GM18520 (cell line): ENCODE data around the gene HSD17B11.
"Not testable (repeated sequence)": the region's sequence is repeated elsewhere in the genome, so short reads cannot be mapped to it uniquely, and the experiment has no call there.

Experiments
- ATAC-seq: cut with Tn5 transposase; IDR thresholded peaks from one replicate; pipeline ENCODE4 v1.9.1; 2021; ENCODE audit not compliant: unreplicated experiment

Gene HSD17B11

DNA sequence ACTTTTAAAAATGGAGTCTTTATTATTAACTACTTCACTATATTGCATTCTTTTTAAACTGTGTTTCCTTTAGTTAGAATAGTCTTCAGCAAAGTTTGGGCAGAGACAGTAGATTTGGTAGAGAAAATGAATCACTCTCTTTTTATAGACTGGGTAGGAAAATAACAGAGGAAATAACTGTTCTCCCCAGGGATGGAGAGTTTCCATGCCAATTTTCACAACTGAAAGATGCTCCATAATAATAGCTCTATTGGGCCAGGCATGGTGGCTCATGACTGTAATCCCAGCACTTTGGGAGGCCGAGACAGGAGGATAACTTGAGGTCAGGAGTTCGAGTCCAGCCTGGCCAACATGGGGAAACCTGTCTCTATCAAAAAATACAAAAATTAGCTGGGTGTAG is 81.4 kb downstream of the HSD17B11 start:
- no peak for ATAC-seq

DNA sequence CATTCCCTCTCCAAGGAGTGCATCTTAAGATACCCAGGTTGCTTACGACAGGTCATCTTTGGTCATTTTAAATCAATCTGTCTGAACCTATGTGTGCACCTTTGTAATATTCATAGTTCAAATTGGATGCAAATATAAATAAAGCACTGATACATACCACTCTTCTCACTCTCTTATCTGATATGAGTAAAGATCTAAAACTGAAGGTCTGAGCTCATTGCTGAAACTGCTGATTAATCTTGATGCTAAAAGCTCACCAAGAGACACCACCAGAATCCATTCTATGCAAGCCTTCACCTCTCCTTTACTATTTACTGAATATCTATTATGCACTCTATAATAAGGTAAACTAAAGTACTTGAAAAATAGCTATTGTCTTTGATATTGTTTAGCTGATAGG is 84.9 kb downstream of the HSD17B11 start:
- peak; percentile 75 for ATAC-seq

DNA sequence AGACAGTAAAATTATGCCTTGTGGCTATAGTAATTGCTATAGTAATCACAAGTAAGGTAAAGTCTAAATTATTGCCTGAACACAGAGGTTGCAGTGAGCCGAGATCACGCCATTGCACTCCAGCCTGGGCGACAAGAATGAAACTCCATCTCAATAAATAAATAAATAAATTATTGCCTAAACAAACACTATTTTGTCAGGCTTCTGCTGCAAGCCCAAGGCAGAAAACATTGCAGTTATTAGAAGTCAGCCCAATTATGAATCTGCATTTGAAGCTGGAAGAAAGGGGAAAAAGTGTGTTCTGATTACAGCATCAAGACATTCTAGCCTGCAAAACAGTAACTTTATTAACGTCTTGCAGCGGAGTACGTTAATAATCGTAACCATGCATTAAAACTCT is 85.4 kb downstream of the HSD17B11 start:
- no peak for ATAC-seq

DNA sequence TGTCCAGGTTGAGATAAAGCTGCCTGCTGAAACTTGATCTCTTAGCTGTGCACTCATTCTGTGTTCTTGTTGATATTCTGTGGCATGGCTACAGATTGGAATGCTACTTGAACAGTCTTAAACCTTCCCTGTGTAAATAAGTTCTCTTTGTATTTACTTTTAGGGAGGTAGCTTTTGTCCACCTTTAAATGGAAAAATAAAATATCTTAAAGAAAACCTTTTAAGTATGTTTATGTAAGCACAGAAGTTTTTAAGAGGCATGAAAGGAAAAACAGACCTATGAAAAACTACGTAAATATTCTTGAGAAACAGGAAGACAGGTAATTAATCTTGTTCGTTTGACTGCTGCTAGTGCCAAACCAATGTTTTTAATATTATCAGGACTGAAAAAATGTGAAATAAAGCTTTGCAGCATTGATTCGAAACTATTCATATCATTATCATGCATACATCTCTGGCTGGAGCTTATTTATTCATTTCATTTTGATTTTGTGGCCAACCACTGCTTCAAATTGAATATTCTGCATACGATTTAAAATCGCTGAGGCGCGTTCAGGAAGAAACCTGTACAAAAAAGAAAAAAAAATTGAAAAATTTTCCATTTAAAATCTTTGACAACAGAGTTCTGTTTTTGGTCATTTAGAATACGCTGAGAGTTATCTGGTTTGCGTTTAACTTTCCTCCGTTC is 86.1 kb downstream of the HSD17B11 start:
- ATAC-seq, result no peak

DNA sequence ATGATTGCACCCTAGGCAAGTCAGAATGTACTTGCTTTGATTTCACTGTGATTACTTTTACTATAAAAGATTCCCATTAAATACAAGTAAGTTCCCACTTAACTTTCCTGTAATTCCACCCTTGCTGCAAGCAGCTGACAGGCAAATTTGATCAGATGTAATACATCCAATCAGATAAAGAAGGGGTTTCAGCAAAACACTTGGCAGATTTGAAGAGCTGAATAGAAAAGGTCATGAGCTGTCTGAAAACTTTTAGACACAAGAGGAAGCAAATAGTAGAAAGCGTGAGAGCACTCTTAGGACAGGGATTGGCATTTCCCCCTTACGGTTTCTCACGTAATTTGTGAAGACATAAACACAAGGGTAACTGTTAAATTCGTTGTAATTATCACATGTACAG is 91.1 kb downstream of the HSD17B11 start:
- ATAC-seq, result no peak

DNA sequence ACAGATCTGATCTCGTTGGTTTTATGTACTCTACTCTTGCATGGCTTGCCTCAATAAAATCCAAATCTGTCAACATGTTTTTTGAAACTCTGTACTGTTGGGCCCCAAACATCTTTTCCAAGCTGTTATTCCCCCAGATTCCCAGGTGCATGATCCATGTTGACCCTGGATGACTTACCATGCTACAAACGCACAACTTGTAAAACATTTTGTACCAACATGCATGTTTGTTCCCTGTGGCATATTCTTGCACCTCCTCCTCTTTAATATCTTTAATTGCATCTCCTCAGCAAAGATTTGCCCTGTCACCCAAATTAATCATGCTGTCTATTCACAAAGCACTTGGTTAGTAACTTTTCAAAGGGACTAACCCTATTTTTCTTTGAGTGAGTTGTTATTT is 92.6 kb downstream of the HSD17B11 start:
- no peak for ATAC-seq

DNA sequence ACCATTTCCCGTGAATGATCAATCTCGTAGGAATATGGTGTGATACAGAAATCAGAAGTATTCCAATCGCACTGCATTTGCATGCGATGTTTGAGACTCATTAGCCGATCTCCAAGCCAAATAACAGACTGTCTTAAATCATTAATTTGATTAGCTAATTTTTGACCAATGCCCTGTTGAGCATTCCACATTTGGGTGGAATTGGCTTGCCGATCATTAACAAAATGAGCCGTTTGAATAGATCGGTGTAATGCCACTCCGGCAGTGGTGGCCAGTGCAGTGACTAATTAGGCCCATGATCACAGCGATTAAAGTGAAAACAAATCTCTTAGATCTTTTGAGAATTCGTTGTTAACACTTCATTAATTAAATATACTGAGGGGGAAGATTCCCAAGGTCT is 96.1 kb downstream of the HSD17B11 start:
- not testable (repeated sequence) for ATAC-seq

DNA sequence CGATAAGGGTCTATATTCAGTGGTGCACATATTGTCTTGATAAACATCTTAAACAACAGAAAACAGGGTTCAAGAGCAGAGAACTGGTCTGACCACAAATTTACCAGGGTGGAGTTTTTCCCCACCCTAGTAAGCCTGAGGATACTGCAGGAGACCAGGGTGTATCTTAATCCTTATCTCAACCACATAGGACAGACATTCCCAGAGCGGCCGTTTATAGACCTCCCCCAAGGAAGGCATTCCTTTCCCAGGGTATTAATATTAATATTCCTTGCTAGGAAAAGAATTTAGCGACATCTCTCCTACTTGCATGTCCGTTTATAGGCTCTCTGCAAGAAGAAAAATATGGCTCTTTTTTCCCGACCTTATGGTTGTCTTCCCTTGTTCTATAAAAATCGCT is 97.1 kb downstream of the HSD17B11 start:
- ATAC-seq, result not testable (repeated sequence)

DNA sequence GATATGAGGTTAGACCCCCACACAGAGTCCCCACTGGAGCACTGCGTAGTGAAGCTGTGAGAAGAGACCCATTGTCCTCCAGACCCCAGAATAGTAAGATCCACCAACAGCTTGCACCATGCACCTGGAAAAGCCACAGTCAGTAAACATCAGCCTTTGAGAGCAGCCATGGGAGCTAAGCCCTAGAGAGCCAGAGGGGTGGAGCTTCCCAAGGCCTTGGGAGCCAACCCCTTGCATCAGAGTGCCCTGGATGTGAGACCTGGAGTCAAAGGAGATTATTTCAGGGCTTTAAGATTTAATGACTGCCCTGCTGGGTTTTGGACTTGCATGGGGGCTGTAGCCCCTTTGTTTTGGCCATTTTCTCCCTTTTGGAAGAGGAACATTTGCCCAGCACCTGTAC is 104.0 kb downstream of the HSD17B11 start:
- ATAC-seq, result no peak
